Measurements from ENCODE around the gene SH3D19. TPM values are rescaled to one million over a fixed set of nuclear protein-coding genes. Genes with fewer than 3 reads are reported as not detected.

Gene SH3D19
- total RNA-seq, 2 donors from 2014 or later: 94.8 to 143 TPM

DNA sequence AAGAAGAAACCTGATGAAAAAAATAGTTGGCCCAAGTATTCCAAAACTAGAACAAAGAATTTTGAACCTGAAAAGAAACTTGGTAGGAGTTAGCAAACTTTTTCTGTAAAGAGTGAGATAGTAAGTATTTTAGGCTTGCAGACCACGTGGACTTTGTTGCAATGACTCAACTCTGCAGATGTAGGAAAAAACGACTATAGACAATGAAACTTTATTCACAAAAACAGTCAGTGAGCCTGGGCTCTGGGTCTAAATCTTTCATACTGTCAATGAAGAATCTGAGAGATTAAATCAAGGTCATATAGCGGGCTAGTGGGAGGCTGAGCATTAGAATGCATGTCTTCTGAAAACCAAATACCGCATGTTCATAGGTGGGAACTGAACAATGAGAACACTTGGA, 23.0 kb downstream of the SH3D19 start:
- ATAC-seq (ENCODE audit: insufficient number of reproducible peaks, low FRiP score, low read depth): peak; percentile 28
- no peak for DNase-seq (ENCODE audit: low spot score)
- no peak overlapping the region for H3K27ac ChIP-seq
- H3K36me3 ChIP-seq: no peaks in the 10 kb centered on the region
- H3K27me3 ChIP-seq (replicated peaks; ENCODE audit: insufficient read depth): no peaks in the 10 kb centered on the region
- H3K4me1 ChIP-seq (ENCODE audit: control insufficient read depth in 1 of 2, low read depth in 2 of 2): peaks cover 3 to 32% of the 10 kb centered on the region in 2 donors
- H3K9me3 ChIP-seq: no peaks in the 10 kb centered on the region
- no peak overlapping the region for H3K4me3 ChIP-seq
- TF ChIP-seq, protein P1, sequence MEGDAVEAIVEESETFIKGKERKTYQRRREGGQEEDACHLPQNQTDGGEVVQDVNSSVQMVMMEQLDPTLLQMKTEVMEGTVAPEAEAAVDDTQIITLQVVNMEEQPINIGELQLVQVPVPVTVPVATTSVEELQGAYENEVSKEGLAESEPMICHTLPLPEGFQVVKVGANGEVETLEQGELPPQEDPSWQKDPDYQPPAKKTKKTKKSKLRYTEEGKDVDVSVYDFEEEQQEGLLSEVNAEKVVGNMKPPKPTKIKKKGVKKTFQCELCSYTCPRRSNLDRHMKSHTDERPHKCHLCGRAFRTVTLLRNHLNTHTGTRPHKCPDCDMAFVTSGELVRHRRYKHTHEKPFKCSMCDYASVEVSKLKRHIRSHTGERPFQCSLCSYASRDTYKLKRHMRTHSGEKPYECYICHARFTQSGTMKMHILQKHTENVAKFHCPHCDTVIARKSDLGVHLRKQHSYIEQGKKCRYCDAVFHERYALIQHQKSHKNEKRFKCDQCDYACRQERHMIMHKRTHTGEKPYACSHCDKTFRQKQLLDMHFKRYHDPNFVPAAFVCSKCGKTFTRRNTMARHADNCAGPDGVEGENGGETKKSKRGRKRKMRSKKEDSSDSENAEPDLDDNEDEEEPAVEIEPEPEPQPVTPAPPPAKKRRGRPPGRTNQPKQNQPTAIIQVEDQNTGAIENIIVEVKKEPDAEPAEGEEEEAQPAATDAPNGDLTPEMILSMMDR (IDR thresholded peaks at IDR 0.05): no peak

DNA sequence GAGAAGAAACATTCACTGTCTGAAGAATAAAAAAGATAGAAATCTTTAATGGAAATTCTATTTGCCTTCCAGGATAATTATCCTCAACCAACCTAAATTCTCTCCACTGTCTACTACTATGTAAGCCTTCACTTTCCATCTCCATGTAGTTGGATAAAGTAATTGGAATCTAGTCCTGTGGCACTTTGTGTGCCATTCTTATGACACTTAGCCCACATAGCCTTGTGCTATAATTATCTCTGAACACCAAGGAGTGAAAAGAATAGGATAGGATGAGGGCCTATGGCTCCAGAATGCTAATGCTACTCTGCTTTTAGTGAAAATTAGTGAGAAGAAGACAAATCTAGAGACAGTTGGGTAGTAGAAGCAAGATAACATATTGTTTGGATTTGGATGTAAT, 28.2 kb downstream of the SH3D19 start:
- Histone ChIP-seq H3K27ac (no peak overlapping the region), H3K36me3 (peaks cover 4% of the 10 kb centered on the region), H3K4me3 (no peak overlapping the region), H3K4me1 (ENCODE audit: control insufficient read depth in 1 of 2, low read depth in 2 of 2) (peaks cover 6 to 18% of the 10 kb centered on the region in 2 donors), H3K27me3 (replicated peaks; ENCODE audit: insufficient read depth) (no peaks in the 10 kb centered on the region), H3K9me3 (no peaks in the 10 kb centered on the region)
- no peak for DNase-seq (ENCODE audit: low spot score)
- TF ChIP-seq, protein P1 (IDR thresholded peaks at IDR 0.05): no peak
- ATAC-seq (ENCODE audit: insufficient number of reproducible peaks, low FRiP score, low read depth): no peak

DNA sequence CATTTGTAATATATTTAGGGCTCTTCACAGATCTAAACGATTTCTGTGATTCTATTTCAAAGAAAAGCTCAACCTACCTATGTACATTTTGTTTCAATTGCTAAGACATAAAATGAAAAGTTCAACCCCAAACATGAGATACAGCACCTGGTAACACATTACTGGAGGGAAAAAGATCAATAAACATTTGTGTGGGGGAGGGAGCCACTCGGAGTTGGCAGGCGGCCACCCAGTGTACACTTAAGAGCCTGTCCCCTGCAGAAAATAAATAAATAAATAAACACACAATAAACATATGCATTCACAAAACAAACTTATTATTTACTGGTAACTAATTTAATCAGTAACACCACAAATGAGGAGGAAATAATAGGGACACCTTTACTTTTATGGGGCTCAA, 29.2 kb downstream of the SH3D19 start:
- no peaks in the 10 kb centered on the region for H3K27me3 ChIP-seq (replicated peaks; ENCODE audit: insufficient read depth)
- DNase-seq (ENCODE audit: low spot score) (no peak), ATAC-seq (ENCODE audit: insufficient number of reproducible peaks, low FRiP score, low read depth) (no peak)
- TF ChIP-seq, protein P1 (IDR thresholded peaks at IDR 0.05): no peak
- peaks cover 4% of the 10 kb centered on the region for H3K36me3 ChIP-seq
- H3K4me1 ChIP-seq (ENCODE audit: control insufficient read depth in 1 of 2, low read depth in 2 of 2): peaks cover 6 to 9% of the 10 kb centered on the region in 2 donors
- H3K27ac ChIP-seq: no peak overlapping the region
- H3K9me3 ChIP-seq: no peaks in the 10 kb centered on the region
- no peak overlapping the region for H3K4me3 ChIP-seq

DNA sequence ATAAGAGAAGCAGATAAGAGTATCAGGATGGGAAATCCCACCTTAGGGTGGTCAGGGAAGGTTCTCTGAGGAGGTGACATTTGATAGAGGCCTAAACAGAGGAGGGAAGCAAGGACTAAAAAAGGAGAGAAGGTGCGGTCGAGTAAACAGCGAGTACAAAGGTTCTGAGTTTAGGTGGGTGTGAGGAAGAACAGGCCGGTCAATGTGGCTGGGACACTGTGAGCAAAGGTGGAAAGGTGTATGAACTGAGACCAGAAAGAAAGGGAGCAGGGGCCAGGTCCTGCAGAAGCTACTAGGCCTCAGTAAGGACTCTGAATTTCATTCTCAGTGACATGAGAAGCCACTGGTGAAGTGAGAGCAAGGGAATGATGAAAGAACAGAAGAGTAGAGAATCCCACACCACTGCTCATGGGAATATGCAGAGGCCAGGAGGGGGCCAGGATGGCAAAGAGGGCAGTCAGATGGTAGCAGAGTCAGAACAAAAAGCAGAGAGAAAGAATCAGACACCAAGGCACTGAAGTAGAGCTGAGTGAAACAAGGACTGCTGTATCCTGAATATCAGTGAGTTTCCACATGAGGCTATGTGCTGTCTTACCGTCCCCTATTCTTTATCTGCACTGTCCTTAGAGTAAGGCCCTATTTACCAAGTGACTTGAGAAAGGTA, 30.4 kb downstream of the SH3D19 start:
- H3K4me3 ChIP-seq: no peak overlapping the region
- H3K27ac ChIP-seq: no peak overlapping the region
- DNase-seq (ENCODE audit: low spot score) (no peak), ATAC-seq (ENCODE audit: insufficient number of reproducible peaks, low FRiP score, low read depth) (no peak)
- H3K27me3 ChIP-seq (replicated peaks; ENCODE audit: insufficient read depth): no peaks in the 10 kb centered on the region
- H3K4me1 ChIP-seq (ENCODE audit: control insufficient read depth in 1 of 2, low read depth in 2 of 2): peaks cover 6 to 9% of the 10 kb centered on the region in 2 donors
- no peaks in the 10 kb centered on the region for H3K9me3 ChIP-seq
- H3K36me3 ChIP-seq: peaks cover 4% of the 10 kb centered on the region
- TF ChIP-seq, protein P1 (IDR thresholded peaks at IDR 0.05): no peak

DNA sequence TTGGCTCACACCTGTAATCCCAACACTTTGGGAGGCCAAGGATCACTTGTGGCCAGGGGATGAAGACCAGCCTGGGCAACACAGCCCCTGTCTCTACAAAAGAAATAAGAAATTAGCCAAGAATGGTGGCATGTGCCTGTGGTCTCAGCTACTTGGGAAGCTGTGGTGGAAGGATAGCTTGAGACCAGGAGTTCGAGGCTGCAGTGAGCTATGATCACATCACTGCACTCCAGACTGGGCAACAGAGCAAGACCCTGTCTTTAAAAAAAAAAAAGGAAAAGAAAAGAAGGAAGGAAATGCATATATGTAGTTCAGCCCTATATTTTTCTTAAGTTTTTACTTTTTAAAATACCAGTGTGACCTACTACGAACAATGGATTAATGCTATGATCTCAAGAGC, 33.4 kb downstream of the SH3D19 start:
- ATAC-seq (ENCODE audit: insufficient number of reproducible peaks, low FRiP score, low read depth): no peak
- TF ChIP-seq, protein P1 (IDR thresholded peaks at IDR 0.05): no peak
- peaks cover 0 to 4% of the 10 kb centered on the region in 2 donors for H3K4me1 ChIP-seq (ENCODE audit: control insufficient read depth in 1 of 2, low read depth in 2 of 2)

More for the DNA sequence above, 33.4 kb downstream of the SH3D19 start:
- no peak for DNase-seq (ENCODE audit: low spot score)
- Histone ChIP-seq H3K27me3 (replicated peaks; ENCODE audit: insufficient read depth) (no peaks in the 10 kb centered on the region), H3K9me3 (no peaks in the 10 kb centered on the region), H3K4me3 (no peak overlapping the region), H3K36me3 (peaks cover 4% of the 10 kb centered on the region), H3K27ac (no peak overlapping the region)

Measured in thoracic aorta (tissue), 2 donors.